Neural cell (in vitro differentiated cells): ENCODE measurements around the gene ARHGAP24.

Source experiments
- EP300 ChIP-seq: fragments of 450-650 bp; conservative IDR thresholded peaks from 2 replicates; pipeline ENCODE4 v1.6.1; 2014; ENCODE audit warnings: antibody characterized with exemption, mild to moderate bottlenecking, moderate library complexity; ENCODE audit not compliant: poor library complexity, severe bottlenecking
- EZH2 ChIP-seq: fragments of 200-600, 300-800 bp; shearing (Covaris generic), sonication (generic); IDR thresholded peaks from 2 replicates; pipeline ENCODE4 v1.6.1; 2014; ENCODE audit warnings: antibody characterized with exemption, low read length, borderline replicate concordance, mild to moderate bottlenecking; ENCODE audit not compliant: insufficient read depth, poor library complexity, severe bottlenecking
- REST ChIP-seq: IDR thresholded peaks from 2 replicates; pipeline ENCODE4 v1.6.1; 2012; ENCODE audit warnings: borderline replicate concordance
- TF ChIP-seq, protein P1 (sequence below): fragments of 450-650 bp; IDR thresholded peaks from 2 replicates; pipeline ENCODE4 v1.5.1; 2014; ENCODE audit warnings: antibody characterized with exemption, mild to moderate bottlenecking, moderate library complexity; ENCODE audit not compliant: poor library complexity, severe bottlenecking

DNA sequence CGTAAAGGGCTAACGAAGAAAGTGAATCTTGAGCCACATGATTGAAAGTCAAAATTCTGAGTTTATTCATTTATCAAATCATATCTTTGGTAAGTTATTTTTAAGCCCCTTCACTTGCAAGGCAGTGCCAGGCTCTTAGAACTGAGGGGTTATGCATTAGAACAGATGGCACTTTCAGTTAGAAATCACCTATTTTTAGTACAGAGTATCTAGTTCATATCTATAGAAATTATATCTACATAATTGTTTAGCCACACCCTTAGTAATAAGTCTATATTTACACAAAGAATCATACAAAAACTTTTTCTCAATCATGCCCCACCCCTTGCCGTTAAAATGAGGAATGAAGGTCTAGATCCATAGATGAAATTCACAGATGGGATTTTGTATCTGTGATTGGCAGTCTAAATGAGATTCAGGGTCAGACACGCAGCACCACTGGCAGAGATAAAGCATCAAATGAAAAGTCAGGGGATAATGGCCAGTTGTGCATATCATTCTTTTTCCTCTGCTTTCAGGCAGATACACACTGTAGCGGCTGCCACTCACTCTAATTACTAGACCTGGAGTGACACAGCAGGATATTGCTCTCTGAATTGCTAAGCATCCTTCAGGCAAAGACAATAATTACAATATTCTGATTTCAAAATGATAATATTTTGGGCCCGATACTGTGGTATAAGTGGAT, 444.4 kb downstream of the ARHGAP24 start:
- no peak for TF ChIP-seq EZH2
- peak; percentile 23 for TF ChIP-seq REST
- TF ChIP-seq, protein P1, sequence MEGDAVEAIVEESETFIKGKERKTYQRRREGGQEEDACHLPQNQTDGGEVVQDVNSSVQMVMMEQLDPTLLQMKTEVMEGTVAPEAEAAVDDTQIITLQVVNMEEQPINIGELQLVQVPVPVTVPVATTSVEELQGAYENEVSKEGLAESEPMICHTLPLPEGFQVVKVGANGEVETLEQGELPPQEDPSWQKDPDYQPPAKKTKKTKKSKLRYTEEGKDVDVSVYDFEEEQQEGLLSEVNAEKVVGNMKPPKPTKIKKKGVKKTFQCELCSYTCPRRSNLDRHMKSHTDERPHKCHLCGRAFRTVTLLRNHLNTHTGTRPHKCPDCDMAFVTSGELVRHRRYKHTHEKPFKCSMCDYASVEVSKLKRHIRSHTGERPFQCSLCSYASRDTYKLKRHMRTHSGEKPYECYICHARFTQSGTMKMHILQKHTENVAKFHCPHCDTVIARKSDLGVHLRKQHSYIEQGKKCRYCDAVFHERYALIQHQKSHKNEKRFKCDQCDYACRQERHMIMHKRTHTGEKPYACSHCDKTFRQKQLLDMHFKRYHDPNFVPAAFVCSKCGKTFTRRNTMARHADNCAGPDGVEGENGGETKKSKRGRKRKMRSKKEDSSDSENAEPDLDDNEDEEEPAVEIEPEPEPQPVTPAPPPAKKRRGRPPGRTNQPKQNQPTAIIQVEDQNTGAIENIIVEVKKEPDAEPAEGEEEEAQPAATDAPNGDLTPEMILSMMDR, result no peak
- peak; percentile 87 for TF ChIP-seq EP300
